GM21447 (cell line): ENCODE results near the gene FRMD7.
"Not testable (repeated sequence)": the region's sequence is repeated elsewhere in the genome, so short reads cannot be mapped to it uniquely, and the experiment has no call there.

ENCODE experiments used
- ATAC-seq: cut with Tn5 transposase; IDR thresholded peaks from one replicate; pipeline ENCODE4 v1.9.1; 2021; ENCODE audit not compliant: unreplicated experiment

Gene FRMD7

GRCh38 chrX:132094164-132094563 lies 33.7 kb downstream of the FRMD7 start:
- no peak for ATAC-seq

GRCh38 chrX:132093239-132093860 lies 34.5 kb downstream of the FRMD7 start:
- no peak for ATAC-seq

DNA sequence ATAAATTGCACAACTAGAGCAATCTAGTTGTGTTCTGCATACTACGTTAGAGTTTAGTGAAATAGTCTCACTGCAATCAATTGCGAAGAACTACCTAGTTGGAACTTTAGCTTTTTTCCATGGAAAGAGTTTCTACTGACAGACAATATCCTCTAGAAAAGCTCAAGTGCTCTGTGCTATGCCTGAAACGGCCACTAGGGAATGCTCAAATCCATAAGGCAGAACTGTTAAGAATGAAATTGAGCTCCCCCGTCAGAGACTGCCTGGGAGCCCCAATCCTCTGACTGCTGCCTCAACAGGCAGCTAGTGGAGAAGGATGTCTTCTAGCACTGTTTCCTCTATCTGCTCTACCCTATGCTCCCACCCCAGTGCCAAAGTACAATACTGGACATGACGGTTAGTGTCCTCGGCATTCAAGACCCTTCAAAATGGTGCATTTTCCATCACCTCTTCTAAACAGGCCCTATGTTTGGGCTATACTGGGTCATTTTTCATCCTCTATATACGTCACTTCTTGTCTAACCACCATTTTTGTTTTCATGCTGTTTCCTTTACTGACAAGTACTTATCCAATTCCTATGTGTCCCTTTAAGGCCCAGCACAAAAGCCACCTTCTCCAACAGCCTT lies 35.3 kb downstream of the FRMD7 start:
- peak; percentile 84 for ATAC-seq

- ATAC-seq = no peak
Observed at GRCh38 chrX:132090403-132091159, 37.2 kb downstream of the FRMD7 start.

DNA sequence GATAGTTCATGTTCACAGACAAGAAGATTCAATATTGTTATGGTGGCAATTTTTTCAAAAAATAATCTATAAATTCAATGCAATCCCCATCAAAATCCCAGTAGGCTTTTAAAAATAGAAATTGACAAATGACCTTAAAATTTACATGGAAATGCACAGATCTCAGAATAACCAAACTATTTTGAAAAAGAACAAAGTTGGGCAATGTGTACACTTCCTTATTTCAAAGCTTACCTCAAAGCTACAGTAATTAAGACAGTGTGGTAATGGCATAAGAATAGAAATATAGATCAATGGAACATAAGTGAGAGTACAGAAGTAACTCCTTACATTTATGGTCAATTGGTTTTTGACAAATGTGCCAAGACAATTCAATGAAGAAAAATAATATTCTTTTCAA lies 39.0 kb downstream of the FRMD7 start:
- ATAC-seq = no peak

DNA sequence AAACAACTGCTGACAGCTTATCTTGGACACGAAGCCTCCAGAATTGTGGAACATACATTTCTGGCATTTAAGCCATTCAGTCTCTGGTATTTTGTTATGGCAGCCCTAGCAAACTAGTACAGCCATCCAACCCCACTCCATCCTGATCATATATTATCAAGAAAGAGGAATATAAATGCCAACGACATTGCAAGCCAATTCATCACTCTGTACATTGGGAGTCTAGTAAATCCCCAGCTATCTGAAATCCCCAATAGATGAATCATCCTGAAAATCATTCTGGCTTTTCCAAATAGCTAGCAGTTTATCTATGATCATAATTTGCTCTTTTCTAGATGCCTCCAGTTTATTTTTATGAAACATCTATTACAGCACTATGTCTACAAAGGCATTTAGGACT lies 41.1 kb downstream of the FRMD7 start:
- no peak for ATAC-seq

- no peak for ATAC-seq
Observed at GRCh38 chrX:132085786-132086185, 42.0 kb downstream of the FRMD7 start.

GRCh38 chrX:132077912-132078311 lies 49.9 kb downstream of the FRMD7 start:
- no peak for ATAC-seq

DNA sequence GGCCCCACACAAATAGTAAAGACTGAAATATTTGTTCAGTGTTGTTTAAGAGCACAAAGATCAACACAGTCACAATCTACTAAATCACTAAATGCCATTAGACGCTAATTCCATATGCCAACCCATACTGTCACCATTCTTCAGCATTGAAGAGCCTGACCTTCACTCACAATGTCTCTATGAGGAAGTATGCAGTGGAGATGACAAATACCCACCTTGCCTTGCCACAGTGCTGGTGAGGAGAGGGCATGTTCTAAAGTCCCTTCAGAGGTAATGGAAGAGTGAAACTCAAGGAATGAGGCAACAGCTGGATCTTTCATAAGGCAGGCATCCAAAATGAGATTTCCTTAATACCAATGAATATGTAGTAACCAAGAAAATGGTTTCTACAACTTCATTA lies 50.4 kb downstream of the FRMD7 start:
- ATAC-seq = no peak

DNA sequence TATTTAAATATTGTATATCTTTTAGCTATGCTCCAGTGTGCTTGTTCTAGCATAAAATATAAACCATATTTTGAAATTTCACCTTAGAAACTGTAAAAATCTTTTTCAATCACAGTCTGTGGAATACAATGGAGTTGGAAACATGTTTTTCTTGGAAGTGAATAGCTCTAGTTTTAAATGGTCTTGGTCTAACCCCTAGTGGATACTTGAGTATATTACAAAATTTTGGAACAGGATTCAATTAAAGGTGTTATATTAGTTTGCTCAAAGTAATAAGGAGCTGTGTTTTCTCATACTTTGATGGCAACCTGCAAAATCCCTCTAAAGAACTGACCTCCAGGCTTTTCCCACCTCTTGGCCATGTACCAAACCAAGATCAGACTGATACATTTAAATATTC lies 56.6 kb downstream of the FRMD7 start:
- no peak for ATAC-seq

- ATAC-seq = no peak
Observed at GRCh38 chrX:132068405-132068804, 59.4 kb downstream of the FRMD7 start.

- no peak for ATAC-seq
Observed at GRCh38 chrX:132063862-132064261, 64.0 kb downstream of the FRMD7 start.

- ATAC-seq = no peak
Observed at GRCh38 chrX:132063334-132063733, 64.5 kb downstream of the FRMD7 start.

DNA sequence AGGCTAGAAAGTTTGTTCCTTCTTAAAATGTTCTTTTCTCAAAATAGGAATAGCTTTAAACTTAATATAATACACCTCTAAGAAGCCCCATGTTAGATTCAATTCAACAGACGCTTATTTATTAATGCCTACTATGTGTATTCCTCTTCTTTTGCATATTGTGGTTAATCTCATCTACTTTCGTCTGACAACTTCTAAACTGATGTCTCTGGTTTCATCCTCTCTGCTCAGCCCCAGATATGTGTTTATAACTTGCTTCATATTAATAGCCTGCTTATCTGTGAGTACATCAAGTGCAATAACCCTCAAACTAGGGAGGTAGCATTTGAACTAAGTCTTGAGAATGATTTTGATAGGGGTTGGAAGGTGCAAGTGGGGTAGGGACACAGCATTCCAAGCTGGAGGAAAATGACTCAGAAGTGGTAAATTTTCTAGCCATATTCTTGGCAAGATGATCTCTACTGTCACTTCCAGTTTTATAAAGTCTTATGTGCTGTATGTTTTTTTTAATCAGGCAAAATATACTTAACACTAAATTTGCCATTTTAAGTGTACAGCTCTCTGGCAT lies 67.8 kb downstream of the FRMD7 start:
- ATAC-seq = peak; percentile 70

GRCh38 chrX:132058975-132059374 lies 68.8 kb downstream of the FRMD7 start:
- ATAC-seq = no peak

GRCh38 chrX:132058050-132058449 lies 69.8 kb downstream of the FRMD7 start:
- ATAC-seq = no peak

DNA sequence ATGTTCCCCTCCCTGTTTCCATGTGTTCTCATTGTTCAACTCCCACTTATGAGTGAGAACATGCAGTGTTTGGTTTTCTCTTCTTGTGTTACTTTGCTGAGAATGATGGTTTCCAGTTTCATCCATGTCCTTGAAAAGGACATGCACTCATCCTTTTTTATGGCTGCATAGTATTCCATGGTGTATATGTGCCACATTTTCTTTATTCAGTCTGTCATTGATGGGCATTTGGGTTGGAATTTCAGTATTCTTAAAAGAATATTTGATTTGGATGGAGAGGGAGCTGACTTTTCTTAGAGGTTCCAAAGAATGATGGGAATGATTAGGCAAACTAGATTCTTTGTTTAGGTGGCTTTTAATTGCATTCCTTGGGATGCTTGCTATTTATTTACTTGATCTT lies 76.0 kb downstream of the FRMD7 start:
- ATAC-seq = not testable (repeated sequence)

DNA sequence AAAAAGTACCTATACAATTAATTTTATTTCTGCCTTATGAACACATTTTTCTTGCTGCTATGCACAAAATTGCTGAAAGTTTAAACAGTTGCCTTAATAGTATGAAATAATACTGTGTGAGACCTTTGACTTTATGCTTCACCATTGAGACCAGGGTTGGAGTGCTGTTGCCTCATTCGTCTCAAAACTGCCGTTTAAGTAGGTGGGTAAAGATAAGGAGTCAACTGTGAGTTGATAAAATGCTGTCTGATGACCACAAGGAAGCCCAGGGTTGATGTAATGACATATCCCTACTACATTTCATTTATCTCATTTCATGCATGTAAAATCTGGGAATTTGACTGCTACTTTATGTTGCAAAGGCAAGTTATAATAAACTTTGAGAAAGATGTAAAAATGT lies 81.3 kb downstream of the FRMD7 start:
- no peak for ATAC-seq

GRCh38 chrX:132045456-132045855 lies 82.4 kb downstream of the FRMD7 start:
- no peak for ATAC-seq

DNA sequence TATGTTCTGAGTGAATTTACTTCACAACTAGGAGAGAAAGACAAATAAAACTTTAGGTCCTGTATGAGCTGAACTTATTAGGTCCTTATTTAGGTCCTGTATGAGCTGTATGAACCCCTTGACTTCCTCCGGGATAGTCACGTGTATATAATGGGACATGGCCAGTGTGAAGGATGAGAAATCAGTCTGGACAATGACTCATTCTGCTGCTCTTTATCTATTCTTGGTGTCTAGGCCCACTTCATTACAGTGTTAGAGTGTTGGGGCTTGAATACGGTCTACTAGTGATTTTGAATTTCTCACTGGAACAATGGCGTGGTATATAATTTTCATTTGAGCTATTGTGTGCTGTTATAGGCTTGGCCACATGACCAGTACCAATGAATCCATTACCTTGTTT lies 82.9 kb downstream of the FRMD7 start:
- no peak for ATAC-seq

DNA sequence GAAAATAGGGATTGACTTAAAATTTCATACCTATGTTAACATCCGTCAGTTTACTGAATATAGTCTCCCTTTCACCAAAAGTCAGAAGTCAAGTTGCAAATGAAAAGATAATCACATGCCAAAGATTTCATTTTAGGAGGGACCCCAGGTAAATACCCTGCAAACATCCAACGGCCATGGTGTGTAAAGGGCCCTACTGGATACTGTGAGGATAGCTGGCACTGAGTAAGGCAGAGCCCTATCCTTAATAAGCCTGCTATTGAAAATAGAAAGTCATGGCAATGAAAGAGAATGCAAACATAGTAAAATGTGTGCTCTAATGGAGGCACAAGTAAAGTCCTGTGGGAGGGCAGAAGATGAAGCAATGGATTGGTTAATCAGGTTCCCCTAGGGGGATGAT lies 83.8 kb downstream of the FRMD7 start:
- ATAC-seq = no peak

- ATAC-seq = no peak
Observed at GRCh38 chrX:132041015-132041414, 86.8 kb downstream of the FRMD7 start.
